GM20000 (cell line): ENCODE data around the gene PALLD.

Source experiments
- DNase-seq: peaks from one replicate; pipeline ENCODE4 v3.0.0; 2012; ENCODE audit warnings: low spot score
- CTCF ChIP-seq: IDR thresholded peaks from 2 replicates; pipeline ENCODE4 v1.5.1; 2012; ENCODE audit warnings: mild to moderate bottlenecking, control low read depth; ENCODE audit errors: extremely low read depth, missing control alignments

PALLD gene

GRCh38 chr4:168886351-168886750 lies 389.5 kb downstream of the PALLD start:
- no peak for DNase-seq
- no peak for TF ChIP-seq CTCF

GRCh38 chr4:168887809-168888208 lies 391.0 kb downstream of the PALLD start:
- no peak for DNase-seq

GRCh38 chr4:168888715-168889215 lies 391.9 kb downstream of the PALLD start:
- DNase-seq, result no peak
- no peak for TF ChIP-seq CTCF

More at GRCh38 chr4:168887809-168888208, 391.0 kb downstream of the PALLD start:
- TF ChIP-seq CTCF, result no peak

GRCh38 chr4:168891086-168891485 lies 394.2 kb downstream of the PALLD start:
- no peak for TF ChIP-seq CTCF
- DNase-seq, result no peak

- DNase-seq, result no peak
- TF ChIP-seq CTCF, result no peak
Observed at GRCh38 chr4:168891688-168892087, 394.8 kb downstream of the PALLD start.

GRCh38 chr4:168892475-168892874 lies 395.6 kb downstream of the PALLD start:
- no peak for DNase-seq
- TF ChIP-seq CTCF, result no peak

- no peak for TF ChIP-seq CTCF
- no peak for DNase-seq
Observed at GRCh38 chr4:168893205-168893604, 396.4 kb downstream of the PALLD start.
